Astrocyte of the spinal cord (primary cell): ENCODE data around the gene THRAP3.

Experiments
- DNase-seq: peaks from one replicate; pipeline ENCODE4 v3.0.0; 2011; ENCODE audit warnings: low read depth, low spot score
- H3K4me3 ChIP-seq: 2 replicates; pipeline ENCODE4 v1.5.1; 2011; ENCODE audit warnings: low read depth, mild to moderate bottlenecking, low read length, moderate library complexity
- CTCF ChIP-seq: IDR thresholded peaks from 2 replicates; pipeline ENCODE4 v1.5.1; 2012; ENCODE audit warnings: low read depth, mild to moderate bottlenecking, low read length, inconsistent platforms
- in situ Hi-C: cut with HindIII; loops from 2 replicates; pipeline ENCODE4 v1.10.0; 2017; ENCODE audit warnings: low sequenced_read_pairs

THRAP3 gene

GRCh38 chr1:36284517-36284916, 60.3 kb downstream of the THRAP3 start:
- no peak for DNase-seq
- H3K4me3 ChIP-seq, result no peak overlapping the region
- TF ChIP-seq CTCF, result no peak
- in situ Hi-C loops, result loop anchor here (25.0 kb wide), 1 partner anchor 147 kb away; the partner anchor contains the start of genes COL8A2 and TRAPPC3

DNA sequence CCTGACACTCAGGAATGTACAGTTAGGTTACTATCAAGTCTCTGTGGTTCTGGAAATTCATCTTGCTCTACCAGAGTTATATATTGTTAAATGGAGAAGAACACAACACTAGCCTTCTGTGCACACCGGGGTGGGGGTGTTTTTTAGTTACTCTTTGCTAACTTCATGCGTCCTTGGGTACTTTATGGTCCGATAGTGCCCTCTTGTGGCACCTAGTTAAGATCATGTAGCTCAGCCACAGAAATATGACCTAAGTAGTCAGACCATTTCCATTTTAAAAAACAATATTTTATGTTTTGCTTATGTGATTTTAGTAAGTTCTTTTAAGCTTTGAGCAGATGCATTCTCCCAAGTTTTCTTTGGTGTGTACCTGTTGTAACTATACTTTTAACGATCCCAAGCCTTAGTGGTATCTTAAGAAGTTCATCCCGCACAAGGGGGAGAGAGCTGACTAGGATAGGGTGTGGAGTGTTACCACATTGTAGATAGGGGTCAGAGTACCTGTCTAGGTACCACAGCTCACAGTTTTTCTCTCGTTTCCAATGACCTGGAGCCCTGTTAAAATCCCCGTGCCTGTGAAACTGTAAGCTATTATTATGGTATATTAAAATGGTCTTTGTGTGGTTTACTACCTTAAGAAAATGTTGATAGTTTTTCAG, 61.3 kb downstream of the THRAP3 start:
- peak; percentile 66 for TF ChIP-seq CTCF
- DNase-seq, result peak; percentile 88
- in situ Hi-C loops, result loop anchor here (25.0 kb wide), 1 partner anchor 148 kb away; the partner anchor contains the start of genes COL8A2 and TRAPPC3
- no peak overlapping the region for H3K4me3 ChIP-seq

GRCh38 chr1:36286802-36287201, 62.6 kb downstream of the THRAP3 start:
- in situ Hi-C loops, result loop anchor here (25.0 kb wide), 1 partner anchor 150 kb away; the partner anchor contains the start of genes COL8A2 and TRAPPC3
- H3K4me3 ChIP-seq, result no peak overlapping the region
- no peak for TF ChIP-seq CTCF
- DNase-seq, result no peak

DNA sequence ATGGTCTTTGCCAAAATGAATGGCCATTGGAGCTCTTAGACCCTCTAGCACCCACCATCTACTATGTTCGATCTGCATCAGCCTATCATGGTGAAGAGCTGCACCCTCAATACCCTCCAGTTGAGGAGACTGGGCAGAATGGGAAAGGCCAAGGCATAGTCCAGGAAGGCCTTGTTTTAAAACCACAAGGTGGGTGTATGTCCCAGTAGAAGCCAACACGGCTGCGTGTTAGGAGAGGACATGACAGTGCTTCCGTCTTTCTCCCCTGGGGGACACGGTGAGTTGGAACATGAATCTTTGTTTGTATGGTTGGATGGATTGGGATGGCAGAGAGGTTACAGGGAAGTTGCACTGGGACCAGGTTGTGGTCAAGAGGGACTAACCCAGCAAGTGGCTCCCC, 63.4 kb downstream of the THRAP3 start:
- no peak for DNase-seq
- H3K4me3 ChIP-seq, result no peak overlapping the region
- in situ Hi-C loops, result loop anchor here (25.0 kb wide), 1 partner anchor 150 kb away; the partner anchor contains the start of genes COL8A2 and TRAPPC3
- TF ChIP-seq CTCF, result no peak

DNA sequence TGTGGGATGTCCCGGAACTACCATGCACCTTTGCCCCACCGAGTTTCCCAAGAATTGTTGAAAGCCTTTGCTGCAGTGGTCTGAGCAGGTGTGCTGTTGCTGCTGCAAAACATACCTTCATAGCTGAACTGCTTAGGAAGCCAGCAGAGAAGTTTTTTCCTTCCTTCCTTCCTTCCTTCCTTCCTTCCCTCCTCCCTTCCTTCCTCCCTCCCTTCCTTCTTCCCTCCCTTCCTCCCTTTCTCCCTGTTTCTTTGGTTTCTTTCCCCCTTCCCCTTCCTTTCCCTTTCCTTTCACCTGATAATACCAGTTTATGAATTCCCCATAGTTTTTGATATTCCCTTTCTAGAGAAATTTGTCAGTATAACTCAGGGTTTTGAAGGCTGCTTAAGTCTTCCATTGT, 71.1 kb downstream of the THRAP3 start:
- H3K4me3 ChIP-seq, result no peak overlapping the region
- in situ Hi-C loops, result loop anchor here (25.0 kb wide), 1 partner anchor 158 kb away; the partner anchor contains the start of genes COL8A2 and TRAPPC3
- no peak for TF ChIP-seq CTCF
- no peak for DNase-seq

DNA sequence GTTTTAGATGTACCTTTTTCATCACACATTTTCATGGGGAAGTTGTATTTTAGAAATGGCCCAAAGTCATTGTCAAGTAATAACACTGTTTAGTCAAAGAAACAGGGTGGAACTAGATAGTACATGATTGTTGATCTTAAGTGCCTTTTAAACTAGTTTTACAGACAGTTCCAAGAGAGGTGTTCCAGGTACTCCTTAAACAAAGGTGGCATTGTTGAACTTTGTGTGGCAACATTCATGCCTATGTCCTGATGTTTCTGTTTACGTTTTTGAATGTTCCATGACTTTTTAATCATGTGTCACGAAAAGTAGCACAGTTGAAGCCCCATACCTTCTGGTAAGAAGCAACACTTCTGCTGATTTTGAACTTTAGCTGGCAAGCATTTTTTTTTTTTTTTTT, 72.8 kb downstream of the THRAP3 start:
- in situ Hi-C loops, result loop anchor here (25.0 kb wide), 1 partner anchor 160 kb away; the partner anchor contains the start of genes COL8A2 and TRAPPC3
- no peak overlapping the region for H3K4me3 ChIP-seq
- DNase-seq, result no peak
- TF ChIP-seq CTCF, result no peak
